Measurements from ENCODE around the gene ADGRG6.

The ADGRG6 gene

DNA sequence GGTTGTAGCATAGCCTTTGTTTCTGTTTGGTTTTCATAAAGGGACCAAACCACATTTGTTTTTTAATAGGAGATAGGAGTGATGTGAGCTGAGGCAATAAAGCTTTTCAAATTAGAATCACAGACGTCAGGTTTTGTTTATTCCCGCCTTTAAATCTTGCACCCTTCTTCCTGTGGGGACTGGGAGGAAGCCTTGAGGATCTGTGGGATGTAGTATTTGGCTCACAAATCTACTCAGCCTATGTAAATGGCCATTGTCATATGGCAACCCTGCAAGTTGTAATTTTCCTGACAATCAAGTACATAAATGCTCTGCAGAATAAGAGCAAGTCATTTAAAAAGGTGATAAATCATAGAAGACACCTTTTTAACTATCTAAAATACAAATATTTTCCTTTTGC, 110.4 kb downstream of the ADGRG6 start:
- ChIA-PET CTCF (interaction anchor here (0.6 kb wide), 1 partner anchor 63 kb away, joined by 3 read pairs; no protein-coding TSS in a partner anchor), POLR2A (no interaction called here)
- H3K4me1 ChIP-seq (ENCODE audit: control insufficient read depth, insufficient read depth, low read length): no peaks in the 10 kb centered on the region; the same call in 1 of the 2 replicates
- TF ChIP-seq ZIC2 (tag by site-specific recombination; IDR thresholded peaks at IDR 0.05) (no peak), GLIS2 (tag by site-specific recombination; IDR thresholded peaks at IDR 0.05) (no peak), ZNF169 (tag by site-specific recombination; IDR thresholded peaks at IDR 0.05) (no peak), ZNF768 (tag by site-specific recombination; IDR thresholded peaks at IDR 0.05) (no peak), ZNF341 (tag by site-specific recombination; IDR thresholded peaks at IDR 0.05; ENCODE audit: low read depth) (no peak), ZSCAN16 (tag by site-specific recombination; IDR thresholded peaks at IDR 0.05) (no peak), ZNF514 (tag by site-specific recombination; IDR thresholded peaks at IDR 0.05) (no peak), ZNF138 (tag by site-specific recombination; IDR thresholded peaks at IDR 0.05; ENCODE audit: borderline replicate concordance) (no peak), ZNF184 (tag by site-specific recombination; IDR thresholded peaks at IDR 0.05) (no peak), ZNF501 (tag by site-specific recombination; IDR thresholded peaks at IDR 0.05) (no peak), ZNF776 (tag by site-specific recombination; IDR thresholded peaks at IDR 0.05; ENCODE audit: borderline replicate concordance) (no peak), ZFP41 (tag by site-specific recombination; IDR thresholded peaks at IDR 0.05; ENCODE audit: borderline replicate concordance) (no peak), ZNF416 (tag by site-specific recombination; IDR thresholded peaks at IDR 0.05) (no peak), ZBTB17 (tag by site-specific recombination; IDR thresholded peaks at IDR 0.05) (no peak)
- TF ChIP-seq, protein P1, sequence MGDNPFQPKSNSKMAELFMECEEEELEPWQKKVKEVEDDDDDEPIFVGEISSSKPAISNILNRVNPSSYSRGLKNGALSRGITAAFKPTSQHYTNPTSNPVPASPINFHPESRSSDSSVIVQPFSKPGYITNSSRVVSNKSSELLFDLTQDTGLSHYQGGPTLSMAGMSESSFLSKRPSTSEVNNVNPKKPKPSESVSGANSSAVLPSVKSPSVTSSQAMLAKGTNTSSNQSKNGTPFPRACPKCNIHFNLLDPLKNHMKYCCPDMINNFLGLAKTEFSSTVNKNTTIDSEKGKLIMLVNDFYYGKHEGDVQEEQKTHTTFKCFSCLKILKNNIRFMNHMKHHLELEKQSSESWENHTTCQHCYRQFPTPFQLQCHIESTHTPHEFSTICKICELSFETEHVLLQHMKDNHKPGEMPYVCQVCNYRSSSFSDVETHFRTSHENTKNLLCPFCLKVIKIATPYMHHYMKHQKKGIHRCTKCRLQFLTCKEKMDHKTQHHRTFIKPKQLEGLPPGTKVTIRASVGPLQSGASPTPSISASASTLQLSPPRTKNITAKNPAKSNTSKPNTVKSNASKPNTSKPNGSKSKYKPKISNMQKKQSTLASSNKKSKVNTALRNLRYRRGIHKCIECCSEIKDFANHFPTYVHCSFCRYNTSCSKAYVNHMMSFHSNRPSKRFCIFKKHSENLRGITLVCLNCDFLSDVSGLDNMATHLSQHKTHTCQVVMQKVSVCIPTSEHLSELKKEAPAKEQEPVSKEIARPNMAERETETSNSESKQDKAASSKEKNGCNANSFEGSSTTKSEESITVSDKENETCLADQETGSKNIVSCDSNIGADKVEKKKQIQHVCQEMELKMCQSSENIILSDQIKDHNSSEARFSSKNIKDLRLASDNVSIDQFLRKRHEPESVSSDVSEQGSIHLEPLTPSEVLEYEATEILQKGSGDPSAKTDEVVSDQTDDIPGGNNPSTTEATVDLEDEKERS (tag by site-specific recombination; IDR thresholded peaks at IDR 0.05): no peak
- TF ChIP-seq, protein P2, sequence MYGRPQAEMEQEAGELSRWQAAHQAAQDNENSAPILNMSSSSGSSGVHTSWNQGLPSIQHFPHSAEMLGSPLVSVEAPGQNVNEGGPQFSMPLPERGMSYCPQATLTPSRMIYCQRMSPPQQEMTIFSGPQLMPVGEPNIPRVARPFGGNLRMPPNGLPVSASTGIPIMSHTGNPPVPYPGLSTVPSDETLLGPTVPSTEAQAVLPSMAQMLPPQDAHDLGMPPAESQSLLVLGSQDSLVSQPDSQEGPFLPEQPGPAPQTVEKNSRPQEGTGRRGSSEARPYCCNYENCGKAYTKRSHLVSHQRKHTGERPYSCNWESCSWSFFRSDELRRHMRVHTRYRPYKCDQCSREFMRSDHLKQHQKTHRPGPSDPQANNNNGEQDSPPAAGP (tag by site-specific recombination; IDR thresholded peaks at IDR 0.05): no peak
- TF ChIP-seq, protein P3, sequence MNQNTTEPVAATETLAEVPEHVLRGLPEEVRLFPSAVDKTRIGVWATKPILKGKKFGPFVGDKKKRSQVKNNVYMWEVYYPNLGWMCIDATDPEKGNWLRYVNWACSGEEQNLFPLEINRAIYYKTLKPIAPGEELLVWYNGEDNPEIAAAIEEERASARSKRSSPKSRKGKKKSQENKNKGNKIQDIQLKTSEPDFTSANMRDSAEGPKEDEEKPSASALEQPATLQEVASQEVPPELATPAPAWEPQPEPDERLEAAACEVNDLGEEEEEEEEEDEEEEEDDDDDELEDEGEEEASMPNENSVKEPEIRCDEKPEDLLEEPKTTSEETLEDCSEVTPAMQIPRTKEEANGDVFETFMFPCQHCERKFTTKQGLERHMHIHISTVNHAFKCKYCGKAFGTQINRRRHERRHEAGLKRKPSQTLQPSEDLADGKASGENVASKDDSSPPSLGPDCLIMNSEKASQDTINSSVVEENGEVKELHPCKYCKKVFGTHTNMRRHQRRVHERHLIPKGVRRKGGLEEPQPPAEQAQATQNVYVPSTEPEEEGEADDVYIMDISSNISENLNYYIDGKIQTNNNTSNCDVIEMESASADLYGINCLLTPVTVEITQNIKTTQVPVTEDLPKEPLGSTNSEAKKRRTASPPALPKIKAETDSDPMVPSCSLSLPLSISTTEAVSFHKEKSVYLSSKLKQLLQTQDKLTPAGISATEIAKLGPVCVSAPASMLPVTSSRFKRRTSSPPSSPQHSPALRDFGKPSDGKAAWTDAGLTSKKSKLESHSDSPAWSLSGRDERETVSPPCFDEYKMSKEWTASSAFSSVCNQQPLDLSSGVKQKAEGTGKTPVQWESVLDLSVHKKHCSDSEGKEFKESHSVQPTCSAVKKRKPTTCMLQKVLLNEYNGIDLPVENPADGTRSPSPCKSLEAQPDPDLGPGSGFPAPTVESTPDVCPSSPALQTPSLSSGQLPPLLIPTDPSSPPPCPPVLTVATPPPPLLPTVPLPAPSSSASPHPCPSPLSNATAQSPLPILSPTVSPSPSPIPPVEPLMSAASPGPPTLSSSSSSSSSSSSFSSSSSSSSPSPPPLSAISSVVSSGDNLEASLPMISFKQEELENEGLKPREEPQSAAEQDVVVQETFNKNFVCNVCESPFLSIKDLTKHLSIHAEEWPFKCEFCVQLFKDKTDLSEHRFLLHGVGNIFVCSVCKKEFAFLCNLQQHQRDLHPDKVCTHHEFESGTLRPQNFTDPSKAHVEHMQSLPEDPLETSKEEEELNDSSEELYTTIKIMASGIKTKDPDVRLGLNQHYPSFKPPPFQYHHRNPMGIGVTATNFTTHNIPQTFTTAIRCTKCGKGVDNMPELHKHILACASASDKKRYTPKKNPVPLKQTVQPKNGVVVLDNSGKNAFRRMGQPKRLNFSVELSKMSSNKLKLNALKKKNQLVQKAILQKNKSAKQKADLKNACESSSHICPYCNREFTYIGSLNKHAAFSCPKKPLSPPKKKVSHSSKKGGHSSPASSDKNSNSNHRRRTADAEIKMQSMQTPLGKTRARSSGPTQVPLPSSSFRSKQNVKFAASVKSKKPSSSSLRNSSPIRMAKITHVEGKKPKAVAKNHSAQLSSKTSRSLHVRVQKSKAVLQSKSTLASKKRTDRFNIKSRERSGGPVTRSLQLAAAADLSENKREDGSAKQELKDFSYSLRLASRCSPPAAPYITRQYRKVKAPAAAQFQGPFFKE (tag by site-specific recombination; IDR thresholded peaks at IDR 0.05; ENCODE audit: borderline replicate concordance): no peak
- TF ChIP-seq, protein P4, sequence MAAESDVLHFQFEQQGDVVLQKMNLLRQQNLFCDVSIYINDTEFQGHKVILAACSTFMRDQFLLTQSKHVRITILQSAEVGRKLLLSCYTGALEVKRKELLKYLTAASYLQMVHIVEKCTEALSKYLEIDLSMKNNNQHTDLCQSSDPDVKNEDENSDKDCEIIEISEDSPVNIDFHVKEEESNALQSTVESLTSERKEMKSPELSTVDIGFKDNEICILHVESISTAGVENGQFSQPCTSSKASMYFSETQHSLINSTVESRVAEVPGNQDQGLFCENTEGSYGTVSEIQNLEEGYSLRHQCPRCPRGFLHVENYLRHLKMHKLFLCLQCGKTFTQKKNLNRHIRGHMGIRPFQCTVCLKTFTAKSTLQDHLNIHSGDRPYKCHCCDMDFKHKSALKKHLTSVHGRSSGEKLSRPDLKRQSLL (tag by site-specific recombination; IDR thresholded peaks at IDR 0.05): no peak
- TF ChIP-seq, protein P5, sequence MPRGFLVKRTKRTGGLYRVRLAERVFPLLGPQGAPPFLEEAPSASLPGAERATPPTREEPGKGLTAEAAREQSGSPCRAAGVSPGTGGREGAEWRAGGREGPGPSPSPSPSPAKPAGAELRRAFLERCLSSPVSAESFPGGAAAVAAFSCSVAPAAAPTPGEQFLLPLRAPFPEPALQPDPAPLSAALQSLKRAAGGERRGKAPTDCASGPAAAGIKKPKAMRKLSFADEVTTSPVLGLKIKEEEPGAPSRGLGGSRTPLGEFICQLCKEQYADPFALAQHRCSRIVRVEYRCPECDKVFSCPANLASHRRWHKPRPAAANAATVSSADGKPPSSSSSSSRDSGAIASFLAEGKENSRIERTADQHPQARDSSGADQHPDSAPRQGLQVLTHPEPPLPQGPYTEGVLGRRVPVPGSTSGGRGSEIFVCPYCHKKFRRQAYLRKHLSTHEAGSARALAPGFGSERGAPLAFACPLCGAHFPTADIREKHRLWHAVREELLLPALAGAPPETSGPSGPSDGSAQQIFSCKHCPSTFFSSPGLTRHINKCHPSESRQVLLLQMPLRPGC (tag by site-specific recombination; IDR thresholded peaks at IDR 0.05): no peak
- TF ChIP-seq, protein P6, sequence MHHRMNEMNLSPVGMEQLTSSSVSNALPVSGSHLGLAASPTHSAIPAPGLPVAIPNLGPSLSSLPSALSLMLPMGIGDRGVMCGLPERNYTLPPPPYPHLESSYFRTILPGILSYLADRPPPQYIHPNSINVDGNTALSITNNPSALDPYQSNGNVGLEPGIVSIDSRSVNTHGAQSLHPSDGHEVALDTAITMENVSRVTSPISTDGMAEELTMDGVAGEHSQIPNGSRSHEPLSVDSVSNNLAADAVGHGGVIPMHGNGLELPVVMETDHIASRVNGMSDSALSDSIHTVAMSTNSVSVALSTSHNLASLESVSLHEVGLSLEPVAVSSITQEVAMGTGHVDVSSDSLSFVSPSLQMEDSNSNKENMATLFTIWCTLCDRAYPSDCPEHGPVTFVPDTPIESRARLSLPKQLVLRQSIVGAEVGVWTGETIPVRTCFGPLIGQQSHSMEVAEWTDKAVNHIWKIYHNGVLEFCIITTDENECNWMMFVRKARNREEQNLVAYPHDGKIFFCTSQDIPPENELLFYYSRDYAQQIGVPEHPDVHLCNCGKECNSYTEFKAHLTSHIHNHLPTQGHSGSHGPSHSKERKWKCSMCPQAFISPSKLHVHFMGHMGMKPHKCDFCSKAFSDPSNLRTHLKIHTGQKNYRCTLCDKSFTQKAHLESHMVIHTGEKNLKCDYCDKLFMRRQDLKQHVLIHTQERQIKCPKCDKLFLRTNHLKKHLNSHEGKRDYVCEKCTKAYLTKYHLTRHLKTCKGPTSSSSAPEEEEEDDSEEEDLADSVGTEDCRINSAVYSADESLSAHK (tag by site-specific recombination; IDR thresholded peaks at IDR 0.05): no peak
- no peak overlapping the region for H3K27ac ChIP-seq (ENCODE audit: extremely low read depth, low read depth, low read length)
- H3K4me3 ChIP-seq (ENCODE audit: low read depth, low read length): no peak overlapping the region
- no peaks in the 10 kb centered on the region for H3K9me3 ChIP-seq (ENCODE audit: control insufficient read depth, insufficient read depth, low read depth, low read length)
- no peaks in the 10 kb centered on the region; a peak in 1 of 3 replicates for H3K36me3 ChIP-seq (ENCODE audit: control insufficient read depth in 2 of 2, insufficient read depth in 1 of 2, low read length in 2 of 2)
